Liver (tissue), 2 donors: ENCODE measurements around the gene RBM38.

ENCODE experiments used
- RAD21 ChIP-seq, 2 donors: IDR thresholded peaks; 2 replicates each; pipeline ENCODE4 v1.6.1; 2016; ENCODE audit warnings: antibody characterized with exemption in 2 of 2, mild to moderate bottlenecking in 2 of 2
- REST ChIP-seq: IDR thresholded peaks from 2 replicates; pipeline ENCODE4 v1.6.1; 2016; ENCODE audit warnings: antibody characterized with exemption, mild to moderate bottlenecking
- donor health status: healthy.

DNA sequence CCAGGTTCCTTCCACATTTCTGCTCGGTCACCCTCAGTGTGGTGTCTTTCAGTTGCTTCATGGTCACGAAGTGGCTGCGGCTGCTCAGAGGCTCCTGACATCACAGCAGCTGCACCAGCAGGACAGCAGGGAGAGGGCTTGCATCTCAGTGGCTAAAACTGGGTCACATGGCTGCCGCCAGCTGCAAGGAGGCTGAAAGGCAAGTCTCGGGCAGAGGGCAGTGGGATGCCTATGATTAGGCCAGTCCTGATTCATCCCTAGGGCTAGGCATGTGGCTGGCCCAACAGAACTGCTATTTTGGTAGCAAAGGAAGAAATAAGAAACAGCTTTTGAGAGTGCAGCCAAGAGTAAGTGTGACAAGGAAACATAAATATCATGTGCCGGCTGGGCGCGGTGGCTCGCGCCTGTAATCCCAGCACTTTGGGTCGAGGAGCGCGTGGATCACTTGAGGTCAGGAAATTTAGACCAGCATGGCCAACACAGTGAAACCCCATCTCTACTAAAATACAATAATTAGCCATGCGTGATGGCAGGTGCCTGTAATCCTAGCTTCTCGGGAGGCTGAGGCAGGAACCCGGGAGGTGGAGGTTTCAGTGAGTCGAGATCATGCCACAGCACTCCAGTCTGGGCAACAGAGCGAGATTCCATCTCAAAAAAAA, 46.6 kb downstream of the RBM38 start:
- TF ChIP-seq REST (no peak), RAD21 (IDR thresholded peaks at IDR 0.05) (no peak)
